ENCODE data around the gene SPINT1.
"Not testable (repeated sequence)": the region's sequence is repeated elsewhere in the genome, so short reads cannot be mapped to it uniquely, and the experiment has no call there.

SPINT1 gene

DNA sequence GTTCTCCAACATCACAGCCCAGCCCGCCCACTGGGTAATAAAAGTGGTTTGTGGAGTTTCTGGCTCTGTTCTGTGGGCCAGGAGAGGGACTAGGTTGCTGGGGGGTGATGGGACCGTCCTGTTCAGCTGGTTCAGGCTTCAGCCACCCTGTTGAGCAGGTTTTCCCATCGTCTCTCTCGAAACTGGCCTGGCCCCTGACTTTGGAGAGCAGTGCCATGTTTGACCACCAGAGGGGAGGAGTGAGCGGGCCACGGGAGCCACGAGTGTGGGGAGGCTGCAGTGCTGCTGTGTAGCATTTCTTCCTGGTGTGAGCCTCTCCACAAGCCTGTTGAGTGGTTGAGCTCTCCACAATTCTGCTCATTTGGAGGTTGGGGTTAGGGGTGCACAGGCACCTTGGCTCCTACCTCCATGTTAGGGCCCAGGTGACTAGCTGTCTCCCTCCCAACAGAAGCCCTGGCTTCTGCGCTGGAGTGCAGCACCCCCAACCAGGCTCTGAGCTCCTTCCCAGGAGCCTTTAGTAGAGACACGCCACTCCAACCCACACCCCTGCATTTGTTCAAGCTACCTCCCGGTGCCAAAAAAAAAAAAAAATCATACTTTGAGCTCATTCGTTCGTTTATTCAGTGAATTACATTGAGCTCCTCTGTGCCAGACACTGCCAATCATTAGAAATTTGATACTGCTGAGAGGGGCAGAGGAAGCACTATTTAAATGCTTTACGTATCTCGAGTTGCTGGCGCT, 13.9 kb downstream of the SPINT1 start:
- peak; percentile 62 for DNase-seq (ENCODE audit: low read depth, low spot score)

- no peak for DNase-seq (ENCODE audit: low read depth, low spot score)
Observed at GRCh38 chr15:40858706-40859105, 14.9 kb downstream of the SPINT1 start.

GRCh38 chr15:40859206-40859851, 15.5 kb downstream of the SPINT1 start:
- DNase-seq (ENCODE audit: low read depth, low spot score), result peak; percentile 60

DNA sequence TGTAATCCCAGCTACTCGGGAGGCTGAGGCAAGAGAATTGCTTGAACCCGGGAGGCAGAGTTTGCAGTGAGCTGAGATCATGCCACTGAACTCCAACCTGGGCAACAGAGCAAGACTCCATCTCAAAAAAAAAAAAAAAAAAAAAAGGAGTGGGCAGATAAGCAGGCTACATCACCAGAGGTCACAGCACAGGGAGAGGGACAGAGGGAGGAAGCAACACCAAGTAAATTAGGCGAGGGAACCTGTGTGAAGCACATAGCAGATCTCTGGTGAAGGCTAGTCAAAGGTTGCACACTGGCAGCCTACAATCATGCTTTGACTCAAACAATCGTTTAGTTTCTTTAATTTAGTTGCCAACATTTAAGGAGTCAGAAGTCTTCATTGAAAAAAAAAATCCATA, 17.3 kb downstream of the SPINT1 start:
- DNase-seq (ENCODE audit: low read depth, low spot score), result not testable (repeated sequence)

GRCh38 chr15:40863660-40864270, 19.9 kb downstream of the SPINT1 start:
- no peak for DNase-seq (ENCODE audit: low read depth, low spot score)

GRCh38 chr15:40867199-40867598, 23.4 kb downstream of the SPINT1 start:
- DNase-seq (ENCODE audit: low read depth, low spot score), result no peak

- no peak for DNase-seq (ENCODE audit: low read depth, low spot score)
Observed at GRCh38 chr15:40869686-40870085, 25.8 kb downstream of the SPINT1 start.

- no peak for DNase-seq (ENCODE audit: low read depth, low spot score)
Observed at GRCh38 chr15:40870716-40871115, 26.9 kb downstream of the SPINT1 start.

DNA sequence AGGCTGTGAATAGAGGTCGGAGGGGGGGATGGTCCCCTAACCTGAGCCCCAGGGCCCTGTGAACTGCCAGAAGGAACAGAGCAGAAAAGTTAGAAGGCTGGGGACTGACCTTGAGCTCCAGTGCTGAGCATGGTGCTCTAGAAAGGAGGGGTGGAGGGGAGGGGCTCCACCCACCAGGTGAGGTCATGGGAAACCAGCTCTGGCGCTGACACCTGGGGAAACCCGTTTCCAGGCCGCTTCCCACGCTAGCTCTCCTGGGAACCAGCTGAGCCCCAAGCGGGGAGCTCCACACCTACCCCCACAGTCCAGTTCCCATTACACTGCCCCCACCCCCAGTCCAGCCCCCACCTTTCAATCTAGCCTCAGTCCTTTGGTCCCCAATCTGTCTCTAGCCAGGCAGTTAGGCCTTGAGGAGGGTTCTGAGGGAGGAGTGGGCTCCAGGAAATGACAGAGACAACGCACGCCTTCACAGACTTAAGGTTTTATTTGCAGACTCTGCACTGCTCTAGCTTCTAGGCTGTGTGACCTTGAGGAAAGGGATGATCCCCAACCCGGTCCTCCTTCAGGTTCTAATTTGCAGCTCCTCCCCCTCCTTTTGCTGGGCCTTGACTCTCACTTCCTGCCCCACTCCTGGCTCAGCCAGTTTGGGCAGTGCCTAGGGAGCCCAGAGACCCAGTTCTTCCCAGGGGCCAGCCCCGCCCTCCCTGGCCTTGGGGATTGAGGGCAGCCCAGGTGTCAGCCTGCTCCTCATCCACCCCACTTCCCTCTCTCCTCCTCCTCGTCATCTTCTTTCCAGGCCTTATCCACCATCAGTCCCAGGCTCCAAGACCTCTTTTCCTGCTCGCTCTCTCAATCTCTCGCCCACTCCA, 28.1 kb downstream of the SPINT1 start:
- DNase-seq (ENCODE audit: low read depth, low spot score), result no peak

- no peak for DNase-seq (ENCODE audit: low read depth, low spot score)
Observed at GRCh38 chr15:40872791-40873693, 29.2 kb downstream of the SPINT1 start.

GRCh38 chr15:40873694-40874561, 30.1 kb downstream of the SPINT1 start, which contains the start of gene RHOV:
RHOV (minus strand) TSS chr15:40874234; CDS start chr15:40874139, 95 bp downstream.
- no peak for DNase-seq (ENCODE audit: low read depth, low spot score)

- no peak for DNase-seq (ENCODE audit: low read depth, low spot score)
Observed at GRCh38 chr15:40875991-40876730, 32.3 kb downstream of the SPINT1 start.

GRCh38 chr15:40877694-40878093, 33.8 kb downstream of the SPINT1 start:
- DNase-seq (ENCODE audit: low read depth, low spot score), result no peak

GRCh38 chr15:40878785-40879184, 34.9 kb downstream of the SPINT1 start:
- no peak for DNase-seq (ENCODE audit: low read depth, low spot score)

DNA sequence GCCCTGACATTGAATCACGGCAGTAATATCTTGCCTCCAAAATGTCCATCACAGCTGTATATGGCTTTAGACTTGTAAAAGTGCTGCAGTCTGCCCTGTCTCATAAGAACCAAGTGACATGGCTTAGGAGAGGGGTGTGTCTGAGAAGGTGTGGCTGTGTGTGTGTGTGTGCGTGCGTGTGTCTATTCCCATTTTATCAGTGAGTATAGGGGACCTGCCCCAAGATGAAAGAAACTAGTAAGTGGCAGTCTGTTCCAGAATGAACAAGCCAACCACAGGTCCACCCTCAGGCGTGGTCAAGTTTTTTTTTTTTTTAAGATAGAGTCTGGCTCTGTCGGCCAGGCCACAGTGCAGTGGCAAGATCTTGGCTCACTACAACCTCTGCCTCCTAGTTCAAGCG, 35.8 kb downstream of the SPINT1 start:
- DNase-seq (ENCODE audit: low read depth, low spot score), result no peak

DNA sequence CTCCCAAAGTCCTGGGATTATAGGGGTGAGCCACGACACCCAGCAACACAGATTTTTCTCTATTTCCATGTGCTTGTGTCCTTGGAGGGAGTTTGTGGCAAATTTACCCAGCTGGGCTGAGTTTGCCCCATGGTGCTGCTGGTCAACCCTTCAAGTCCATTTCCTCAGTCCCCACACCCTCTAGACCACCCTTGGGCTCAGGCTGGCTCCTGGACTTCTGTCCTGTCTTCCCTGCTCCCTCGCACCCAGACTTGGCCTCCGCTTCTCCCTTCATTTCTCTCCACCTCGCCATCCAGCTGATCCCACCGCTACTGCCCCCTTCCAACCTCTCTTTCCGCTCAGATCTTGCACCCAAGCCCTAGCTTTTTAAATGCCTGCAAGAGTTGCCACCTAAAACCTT, 37.5 kb downstream of the SPINT1 start:
- no peak for DNase-seq (ENCODE audit: low read depth, low spot score)

- no peak for DNase-seq (ENCODE audit: low read depth, low spot score)
Observed at GRCh38 chr15:40886586-40886985, 42.7 kb downstream of the SPINT1 start.

GRCh38 chr15:40889112-40889511, 45.3 kb downstream of the SPINT1 start:
- no peak for DNase-seq (ENCODE audit: low read depth, low spot score)

DNA sequence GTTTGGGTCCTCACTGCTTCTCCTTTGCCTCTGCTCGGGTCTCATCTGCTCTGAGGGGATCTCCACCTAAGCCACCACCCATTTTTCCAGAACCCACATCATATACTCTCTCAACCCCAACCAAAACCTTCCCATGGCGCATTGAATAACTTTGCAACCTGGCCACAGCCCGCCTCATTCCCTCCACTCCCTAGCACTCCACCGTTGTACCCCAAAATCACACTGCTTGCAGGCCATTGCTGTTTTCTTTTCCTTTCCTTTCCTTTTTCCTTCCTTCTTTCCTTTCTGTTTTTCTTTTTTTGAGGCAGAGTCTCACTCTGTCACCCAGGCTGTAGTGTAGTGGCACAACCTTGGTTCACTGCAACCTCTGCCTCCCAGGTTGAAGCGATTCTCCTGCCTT, 47.3 kb downstream of the SPINT1 start:
- no peak for DNase-seq (ENCODE audit: low read depth, low spot score)
